Testis (tissue), 3 donors: ENCODE results near the gene HIPK3. TPM values are rescaled to one million over a fixed set of nuclear protein-coding genes. Genes with fewer than 3 reads are reported as not detected.

ENCODE experiments used
- DNase-seq: peaks from one replicate; pipeline ENCODE4 v3.0.0-alpha.2; 2019
- H3K27ac ChIP-seq, 2 donors: fragments of 200-600 bp; sonication (generic); one replicate each; pipeline ENCODE4 v1.5.1; 2019
- H3K27me3 ChIP-seq: fragments of 200-600 bp; sonication (generic); one replicate; pipeline ENCODE4 v1.5.1; 2019
- H3K36me3 ChIP-seq: fragments of 200-600 bp; sonication (generic); one replicate; pipeline ENCODE4 v1.5.1; 2017; ENCODE audit warnings: low read depth; ENCODE audit errors: missing control alignments
- H3K4me1 ChIP-seq: fragments of 200-600 bp; sonication (generic); one replicate; pipeline ENCODE4 v1.5.1; 2019
- H3K4me3 ChIP-seq, 2 donors: fragments of 200-600 bp; sonication (generic); one replicate each; pipeline ENCODE4 v1.5.1; 2017 to 2019
- H3K9me3 ChIP-seq: fragments of 200-600 bp; sonication (generic); one replicate; pipeline ENCODE4 v1.5.1; 2017
- POLR2A ChIP-seq: fragments of 450-650 bp; IDR thresholded peaks from one replicate; pipeline ENCODE4 v1.6.1; 2017; ENCODE audit warnings: antibody characterized with exemption, mild to moderate bottlenecking, moderate library complexity
- WGBS, 2 donors: methylation state at CpG; one replicate each; pipeline ENCODE4 v1.1.5; 2018; 5-methylcytosine and 5-hydroxymethylcytosine counted together
- intact Hi-C: fragments of 100-400 bp; cut with DNase I; formaldehyde crosslinking; loops from one replicate; pipeline ENCODE4 v1.15.1; 2023; ENCODE audit warnings: low total_unique reads
- polyA plus RNA-seq: library from polyadenylated mRNA; stranded (reverse); fragments of 350-450 nt; fragmentation: Illumina TruSeq; extraction: RNeasy Lipid Tissue Mini Kit (QIAGEN cat#74804); gene quantifications from one replicate; pipeline ENCODE4 v1.2.3, GENCODE V29; 2014; ENCODE audit warnings: low read depth, low replicate concordance; ENCODE audit not compliant: insufficient read depth
- total RNA-seq, 2 donors: library from RNA; depleted of rRNA; stranded (reverse); fragments of >200 nt; gene quantifications; one replicate each; pipeline ENCODE4 v1.2.3, GENCODE V29; 2016
- TF ChIP-seq, protein P1 (sequence below), 3 experiments: fragments of 450-650 bp in 2 of 3; fragments of 200-600 bp in 1 of 3; sonication (generic) in 1 of 3; IDR thresholded peaks; one replicate each; pipeline ENCODE4 v1.5.1; 2016 to 2019; ENCODE audit warnings: antibody characterized with exemption in 3 of 3, mild to moderate bottlenecking in 2 of 3, moderate library complexity in 1 of 3

HIPK3 gene
- total and polyA plus RNA-seq, 3 donors from 2014 or later = 47.6 to 90.2 (median 86.3) TPM

GRCh38 chr11:33269822-33270221 is 12.6 kb downstream of the HIPK3 start:
- TF ChIP-seq POLR2A = no peak
- TF ChIP-seq, protein P1, sequence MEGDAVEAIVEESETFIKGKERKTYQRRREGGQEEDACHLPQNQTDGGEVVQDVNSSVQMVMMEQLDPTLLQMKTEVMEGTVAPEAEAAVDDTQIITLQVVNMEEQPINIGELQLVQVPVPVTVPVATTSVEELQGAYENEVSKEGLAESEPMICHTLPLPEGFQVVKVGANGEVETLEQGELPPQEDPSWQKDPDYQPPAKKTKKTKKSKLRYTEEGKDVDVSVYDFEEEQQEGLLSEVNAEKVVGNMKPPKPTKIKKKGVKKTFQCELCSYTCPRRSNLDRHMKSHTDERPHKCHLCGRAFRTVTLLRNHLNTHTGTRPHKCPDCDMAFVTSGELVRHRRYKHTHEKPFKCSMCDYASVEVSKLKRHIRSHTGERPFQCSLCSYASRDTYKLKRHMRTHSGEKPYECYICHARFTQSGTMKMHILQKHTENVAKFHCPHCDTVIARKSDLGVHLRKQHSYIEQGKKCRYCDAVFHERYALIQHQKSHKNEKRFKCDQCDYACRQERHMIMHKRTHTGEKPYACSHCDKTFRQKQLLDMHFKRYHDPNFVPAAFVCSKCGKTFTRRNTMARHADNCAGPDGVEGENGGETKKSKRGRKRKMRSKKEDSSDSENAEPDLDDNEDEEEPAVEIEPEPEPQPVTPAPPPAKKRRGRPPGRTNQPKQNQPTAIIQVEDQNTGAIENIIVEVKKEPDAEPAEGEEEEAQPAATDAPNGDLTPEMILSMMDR (IDR thresholded peaks at IDR 0.05) = no peak
- no peak overlapping the region for H3K4me3 ChIP-seq
- 81 to 85% methylated on average over 6 of the region's 6 CpGs for WGBS, 2 donors
- no peaks in the 10 kb centered on the region for H3K9me3 ChIP-seq
- intact Hi-C loops = no loop called here
- no peaks in the 10 kb centered on the region for H3K36me3 ChIP-seq
- H3K27ac ChIP-seq = no peak overlapping the region
- DNase-seq = no peak
- H3K27me3 ChIP-seq = no peaks in the 10 kb centered on the region
- H3K4me1 ChIP-seq = peaks cover 23% of the 10 kb centered on the region

DNA sequence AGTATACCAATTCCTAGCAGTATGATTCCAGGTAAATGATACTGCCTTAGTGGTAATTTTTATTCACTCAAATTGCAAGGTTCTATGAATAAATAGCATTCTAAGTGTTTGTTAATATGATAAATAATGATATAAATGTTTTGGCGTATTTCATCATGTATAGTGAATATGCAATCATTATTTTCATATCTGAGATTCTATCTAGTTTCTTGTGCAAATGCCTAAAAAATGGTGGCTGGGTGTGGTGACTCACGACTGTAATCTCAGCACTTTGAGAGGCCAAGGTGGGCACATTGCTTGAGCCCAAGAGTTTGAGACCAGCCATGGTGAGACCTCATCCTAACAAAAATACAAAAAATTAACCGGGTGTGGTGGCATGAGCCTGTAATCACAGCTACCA is 13.9 kb downstream of the HIPK3 start:
- intact Hi-C loops = no loop called here
- Histone ChIP-seq H3K27me3 (no peaks in the 10 kb centered on the region), H3K27ac (no peak overlapping the region), H3K36me3 (no peaks in the 10 kb centered on the region), H3K9me3 (no peaks in the 10 kb centered on the region), H3K4me3 (no peak overlapping the region), H3K4me1 (peaks cover 22% of the 10 kb centered on the region)
- TF ChIP-seq POLR2A = no peak
- TF ChIP-seq, protein P1 (IDR thresholded peaks at IDR 0.05) = no peak
- no peak for DNase-seq
- WGBS, 2 donors = 79 to 87% methylated on average over 3 of the region's 3 CpGs

DNA sequence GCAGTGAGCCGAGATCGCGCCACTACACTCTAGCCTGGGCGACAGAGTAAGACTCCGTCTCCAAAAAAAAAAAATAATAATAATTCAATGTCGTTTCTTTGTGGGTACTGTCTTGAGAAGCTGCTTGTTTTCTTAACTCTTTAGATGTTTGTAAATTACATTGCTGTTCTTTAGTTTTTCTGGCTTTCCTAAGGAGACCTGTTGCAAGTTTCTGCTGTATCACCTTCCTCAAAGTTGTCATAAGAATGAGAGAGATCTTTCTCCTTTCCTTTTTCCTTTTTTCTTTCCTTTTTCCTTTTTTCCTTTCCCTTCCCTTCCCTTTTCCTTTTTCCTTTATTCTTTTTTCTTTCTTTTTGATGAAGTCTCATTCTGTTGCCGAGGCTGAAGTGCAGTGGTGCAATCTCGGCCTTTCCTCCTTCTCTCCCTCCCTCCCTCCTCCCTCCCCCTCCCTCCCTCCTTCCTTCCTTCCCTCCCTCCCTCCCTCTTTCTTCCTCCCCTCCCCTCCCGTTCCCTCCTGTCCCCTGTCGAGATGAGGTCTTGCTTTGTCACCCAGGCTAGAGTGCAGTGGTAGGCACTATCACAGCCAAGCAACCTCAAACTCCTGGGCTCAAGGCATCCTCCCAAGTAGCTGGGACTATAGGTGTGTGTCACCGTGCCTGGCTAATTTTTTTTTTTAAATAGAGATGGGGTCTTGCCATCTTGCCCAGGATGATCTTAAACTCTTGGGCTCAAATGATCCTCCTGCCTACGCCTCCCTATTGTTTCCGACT is 15.3 kb downstream of the HIPK3 start:
- 83 to 87% methylated on average over 13 of the region's 13 CpGs for WGBS, 2 donors
- TF ChIP-seq POLR2A = no peak
- TF ChIP-seq, protein P1 (IDR thresholded peaks at IDR 0.05) = no peak
- H3K4me3 ChIP-seq = no peak overlapping the region
- no peaks in the 10 kb centered on the region for H3K36me3 ChIP-seq
- intact Hi-C loops = no loop called here
- no peaks in the 10 kb centered on the region for H3K9me3 ChIP-seq
- peaks cover 10% of the 10 kb centered on the region for H3K4me1 ChIP-seq
- H3K27me3 ChIP-seq = no peaks in the 10 kb centered on the region
- DNase-seq = no peak
- no peak overlapping the region for H3K27ac ChIP-seq

GRCh38 chr11:33273656-33274055 is 16.5 kb downstream of the HIPK3 start:
- Histone ChIP-seq H3K36me3 (no peaks in the 10 kb centered on the region), H3K27ac (peak overlapping the region in 1 of 2 donors; percentile 32), H3K9me3 (no peaks in the 10 kb centered on the region), H3K4me3 (no peak overlapping the region), H3K27me3 (no peaks in the 10 kb centered on the region), H3K4me1 (peaks cover 10% of the 10 kb centered on the region)
- no peak for TF ChIP-seq POLR2A
- TF ChIP-seq, protein P1 (IDR thresholded peaks at IDR 0.05) = no peak
- intact Hi-C loops = no loop called here
- no peak for DNase-seq

GRCh38 chr11:33280411-33280810 is 23.2 kb downstream of the HIPK3 start:
- Histone ChIP-seq H3K36me3 (no peaks in the 10 kb centered on the region), H3K27ac (no peak overlapping the region), H3K27me3 (no peaks in the 10 kb centered on the region), H3K4me3 (no peak overlapping the region), H3K9me3 (no peaks in the 10 kb centered on the region), H3K4me1 (no peaks in the 10 kb centered on the region)
- intact Hi-C loops = no loop called here
- TF ChIP-seq, protein P1 (IDR thresholded peaks at IDR 0.05) = no peak
- no peak for TF ChIP-seq POLR2A
- no peak for DNase-seq
